Measurements from ENCODE around the gene GLIPR1L2.

Gene GLIPR1L2

DNA sequence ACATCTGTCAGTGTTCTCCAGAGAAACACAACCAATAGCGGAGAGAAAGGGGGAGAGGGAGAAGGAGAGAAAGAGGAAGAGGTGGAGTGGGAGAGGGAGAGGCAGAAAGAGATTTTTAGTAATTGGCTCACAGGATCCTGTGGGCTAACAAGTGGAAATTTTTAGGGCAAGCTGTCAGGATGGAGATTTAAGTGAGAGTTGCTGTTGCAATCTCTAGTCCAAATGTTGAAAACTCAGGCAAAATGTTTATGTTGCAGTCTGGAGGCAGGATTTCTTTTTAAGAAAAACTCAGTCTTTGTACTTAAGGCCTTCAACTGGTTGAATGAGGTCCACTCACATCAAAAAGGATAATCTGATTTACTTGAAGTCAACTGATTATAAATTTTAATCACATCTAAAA lies 12.5 kb upstream of the GLIPR1L2 start:
- no peak for TF ChIP-seq EZH2phosphoT487 (IDR thresholded peaks at IDR 0.05; ENCODE audit: low read depth)
- TF ChIP-seq, protein P1, sequence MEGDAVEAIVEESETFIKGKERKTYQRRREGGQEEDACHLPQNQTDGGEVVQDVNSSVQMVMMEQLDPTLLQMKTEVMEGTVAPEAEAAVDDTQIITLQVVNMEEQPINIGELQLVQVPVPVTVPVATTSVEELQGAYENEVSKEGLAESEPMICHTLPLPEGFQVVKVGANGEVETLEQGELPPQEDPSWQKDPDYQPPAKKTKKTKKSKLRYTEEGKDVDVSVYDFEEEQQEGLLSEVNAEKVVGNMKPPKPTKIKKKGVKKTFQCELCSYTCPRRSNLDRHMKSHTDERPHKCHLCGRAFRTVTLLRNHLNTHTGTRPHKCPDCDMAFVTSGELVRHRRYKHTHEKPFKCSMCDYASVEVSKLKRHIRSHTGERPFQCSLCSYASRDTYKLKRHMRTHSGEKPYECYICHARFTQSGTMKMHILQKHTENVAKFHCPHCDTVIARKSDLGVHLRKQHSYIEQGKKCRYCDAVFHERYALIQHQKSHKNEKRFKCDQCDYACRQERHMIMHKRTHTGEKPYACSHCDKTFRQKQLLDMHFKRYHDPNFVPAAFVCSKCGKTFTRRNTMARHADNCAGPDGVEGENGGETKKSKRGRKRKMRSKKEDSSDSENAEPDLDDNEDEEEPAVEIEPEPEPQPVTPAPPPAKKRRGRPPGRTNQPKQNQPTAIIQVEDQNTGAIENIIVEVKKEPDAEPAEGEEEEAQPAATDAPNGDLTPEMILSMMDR (IDR thresholded peaks at IDR 0.05; ENCODE audit: low read depth, low read length) = no peak
- Histone ChIP-seq H3K79me2 (ENCODE audit: low read length) (no peaks in the 10 kb centered on the region), H2AFZ (ENCODE audit: low read depth, low read length) (no peak overlapping the region), H3K27me3 (ENCODE audit: low read depth, low read length) (no peaks in the 10 kb centered on the region), H3K9me3 (ENCODE audit: insufficient read depth, low read length) (no peaks in the 10 kb centered on the region), H4K20me1 (ENCODE audit: insufficient read depth, low read length) (no peaks in the 10 kb centered on the region), H3K4me1 (ENCODE audit: low read length) (no peaks in the 10 kb centered on the region), H3K27ac (ENCODE audit: low read length) (no peak overlapping the region), H3K4me2 (ENCODE audit: low read length) (no peak overlapping the region), H3K9ac (ENCODE audit: low read length) (no peak overlapping the region), H3K4me3 (ENCODE audit: low read length) (no peak overlapping the region), H3K36me3 (replicated peaks; ENCODE audit: low read depth, low read length) (no peaks in the 10 kb centered on the region)

DNA sequence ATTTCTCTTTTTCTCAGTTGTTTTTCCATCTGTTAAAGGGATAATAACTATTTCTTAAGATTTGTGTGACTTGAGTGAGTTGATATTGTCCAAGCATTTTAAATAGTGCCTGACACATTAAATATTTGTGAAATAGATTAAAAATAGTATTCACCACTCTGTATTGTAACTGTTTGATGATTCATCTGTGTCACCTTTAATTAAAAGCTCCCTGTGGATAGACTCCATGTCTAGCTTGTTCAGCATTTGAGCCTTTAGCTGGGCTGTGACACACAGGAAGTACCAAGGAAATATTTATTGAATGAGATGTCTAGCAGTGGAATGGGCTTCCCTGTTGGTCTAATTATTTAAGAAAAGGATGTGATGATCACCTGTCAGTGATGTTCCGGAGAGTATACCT lies 1.8 kb upstream of the GLIPR1L2 start:
- Histone ChIP-seq H4K20me1 (ENCODE audit: insufficient read depth, low read length) (no peaks in the 10 kb centered on the region), H3K4me2 (ENCODE audit: low read length) (no peak overlapping the region), H3K9ac (ENCODE audit: low read length) (no peak overlapping the region), H3K79me2 (ENCODE audit: low read length) (no peaks in the 10 kb centered on the region), H3K9me3 (ENCODE audit: insufficient read depth, low read length) (no peaks in the 10 kb centered on the region), H3K27ac (ENCODE audit: low read length) (no peak overlapping the region), H2AFZ (ENCODE audit: low read depth, low read length) (no peak overlapping the region), H3K27me3 (ENCODE audit: low read depth, low read length) (no peaks in the 10 kb centered on the region), H3K36me3 (replicated peaks; ENCODE audit: low read depth, low read length) (no peaks in the 10 kb centered on the region), H3K4me3 (ENCODE audit: low read length) (no peak overlapping the region), H3K4me1 (ENCODE audit: low read length) (peaks cover 13% of the 10 kb centered on the region)
- TF ChIP-seq, protein P1 (IDR thresholded peaks at IDR 0.05; ENCODE audit: low read depth, low read length) = no peak

DNA sequence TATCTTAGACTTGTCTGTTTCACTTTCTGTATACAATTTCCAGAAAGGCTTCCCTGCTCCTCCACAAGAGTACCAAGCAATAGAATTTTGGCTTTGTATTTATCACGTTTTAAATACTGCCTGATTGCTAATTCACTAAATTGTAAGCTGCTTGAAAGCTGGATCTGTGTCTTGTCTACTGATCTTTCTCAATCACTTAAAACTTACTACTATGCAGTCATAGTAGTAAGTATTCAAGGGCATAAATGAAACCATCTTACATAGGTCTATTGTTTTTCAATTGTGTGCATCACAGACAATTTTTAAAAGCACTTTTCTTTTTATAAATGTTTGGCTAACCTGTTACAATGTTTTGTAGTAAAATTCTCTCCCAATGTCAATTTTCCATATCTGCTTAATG lies 1.2 kb upstream of the GLIPR1L2 start:
- H3K27me3 ChIP-seq (ENCODE audit: low read depth, low read length) = no peaks in the 10 kb centered on the region
- peak overlapping the region; percentile 74 for H3K4me2 ChIP-seq (ENCODE audit: low read length)
- H3K36me3 ChIP-seq (replicated peaks; ENCODE audit: low read depth, low read length) = no peaks in the 10 kb centered on the region
- no peak overlapping the region for H3K4me3 ChIP-seq (ENCODE audit: low read length)
- TF ChIP-seq EZH2phosphoT487 (IDR thresholded peaks at IDR 0.05; ENCODE audit: low read depth) = no peak
- TF ChIP-seq, protein P1 (IDR thresholded peaks at IDR 0.05; ENCODE audit: low read depth, low read length) = no peak
- peaks cover 13% of the 10 kb centered on the region for H3K4me1 ChIP-seq (ENCODE audit: low read length)
- no peak overlapping the region for H3K27ac ChIP-seq (ENCODE audit: low read length)
- no peaks in the 10 kb centered on the region for H3K9me3 ChIP-seq (ENCODE audit: insufficient read depth, low read length)
- no peaks in the 10 kb centered on the region for H4K20me1 ChIP-seq (ENCODE audit: insufficient read depth, low read length)
- no peak overlapping the region for H3K9ac ChIP-seq (ENCODE audit: low read length)
- no peak overlapping the region for H2AFZ ChIP-seq (ENCODE audit: low read depth, low read length)
- no peaks in the 10 kb centered on the region for H3K79me2 ChIP-seq (ENCODE audit: low read length)

DNA sequence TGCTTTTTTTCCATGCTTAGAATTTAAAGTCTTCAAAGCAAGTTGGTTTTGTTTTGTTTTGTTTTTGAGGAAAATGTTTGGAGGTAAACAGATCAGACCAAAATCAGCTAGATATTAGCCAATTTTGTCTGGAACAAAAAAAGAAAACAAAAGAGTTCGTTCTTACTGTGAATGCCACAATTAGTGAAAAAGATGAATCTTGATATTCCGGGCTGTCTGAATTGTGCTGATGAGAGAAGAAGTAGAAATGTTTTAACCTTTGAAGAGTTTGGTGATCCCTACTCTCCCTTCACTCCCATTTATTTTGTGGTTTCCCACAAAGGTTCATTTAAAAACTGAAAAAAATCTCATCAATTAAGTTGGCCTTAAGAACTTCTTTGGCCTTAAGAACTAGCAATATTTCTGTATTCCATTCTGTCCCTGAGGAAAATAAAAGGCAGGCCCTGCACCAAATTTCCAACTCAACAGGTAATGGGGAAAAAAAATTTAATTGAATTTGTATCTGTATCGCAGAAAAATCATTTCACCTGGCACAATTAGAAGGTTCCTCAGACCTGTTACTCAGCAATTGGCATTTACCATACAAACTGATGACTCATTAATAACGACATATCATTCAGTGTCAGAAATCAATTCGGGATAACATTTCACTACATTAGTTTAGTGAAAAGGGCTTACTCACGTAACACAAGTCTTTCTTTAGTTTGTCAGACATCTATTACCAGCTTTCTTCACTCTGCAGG lies 562 bp upstream of the GLIPR1L2 start:
- Histone ChIP-seq H2AFZ (ENCODE audit: low read depth, low read length) (peak overlapping the region; percentile 94), H3K4me2 (ENCODE audit: low read length) (peak overlapping the region; percentile 74), H3K36me3 (replicated peaks; ENCODE audit: low read depth, low read length) (no peaks in the 10 kb centered on the region), H3K9me3 (ENCODE audit: insufficient read depth, low read length) (no peaks in the 10 kb centered on the region), H3K4me1 (ENCODE audit: low read length) (peaks cover 13% of the 10 kb centered on the region), H4K20me1 (ENCODE audit: insufficient read depth, low read length) (no peaks in the 10 kb centered on the region), H3K4me3 (ENCODE audit: low read length) (peak overlapping the region; percentile 83), H3K9ac (ENCODE audit: low read length) (peak overlapping the region; percentile 55), H3K27ac (ENCODE audit: low read length) (peak overlapping the region; percentile 7; the same call in 1 of the 2 replicates), H3K79me2 (ENCODE audit: low read length) (no peaks in the 10 kb centered on the region), H3K27me3 (ENCODE audit: low read depth, low read length) (no peaks in the 10 kb centered on the region)
- TF ChIP-seq, protein P1 (IDR thresholded peaks at IDR 0.05; ENCODE audit: low read depth, low read length) = no peak
- TF ChIP-seq EZH2phosphoT487 (IDR thresholded peaks at IDR 0.05; ENCODE audit: low read depth) = no peak
